NCI-H524 (cell line): ENCODE results near the gene MME.
"Not testable (repeated sequence)": the region's sequence is repeated elsewhere in the genome, so short reads cannot be mapped to it uniquely, and the experiment has no call there.

Source experiments
- DNase-seq, 2 experiments: peaks; one replicate each; lab custom pipeline; 2025; lab: John Stamatoyannopoulos, UW

Gene MME

GRCh38 chr3:155084567-155084966 is 4.4 kb downstream of the MME start:
- no peak for DNase-seq

DNA sequence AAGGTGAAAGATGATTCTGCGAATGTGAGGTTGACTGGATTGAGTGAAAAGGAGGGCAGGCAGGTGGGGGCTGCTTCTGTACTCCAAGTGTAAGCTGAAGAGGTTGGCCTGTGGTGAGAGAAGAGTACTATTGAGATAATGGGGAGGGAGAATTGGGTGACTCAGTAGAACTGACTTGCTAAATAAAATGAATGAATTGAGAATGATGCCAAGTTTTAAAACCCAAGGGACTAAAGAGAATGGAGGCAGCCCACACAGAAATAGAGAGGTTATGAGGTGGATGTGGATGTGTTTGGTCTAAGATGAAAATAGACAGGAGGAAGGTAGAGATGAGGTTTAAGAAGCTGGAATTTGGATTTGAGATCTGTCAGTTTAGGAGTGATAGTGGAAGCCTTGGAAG is 5.9 kb downstream of the MME start:
- DNase-seq, result no peak

- DNase-seq, result no peak
Measured at GRCh38 chr3:155088706-155089345, 8.7 kb downstream of the MME start.

DNA sequence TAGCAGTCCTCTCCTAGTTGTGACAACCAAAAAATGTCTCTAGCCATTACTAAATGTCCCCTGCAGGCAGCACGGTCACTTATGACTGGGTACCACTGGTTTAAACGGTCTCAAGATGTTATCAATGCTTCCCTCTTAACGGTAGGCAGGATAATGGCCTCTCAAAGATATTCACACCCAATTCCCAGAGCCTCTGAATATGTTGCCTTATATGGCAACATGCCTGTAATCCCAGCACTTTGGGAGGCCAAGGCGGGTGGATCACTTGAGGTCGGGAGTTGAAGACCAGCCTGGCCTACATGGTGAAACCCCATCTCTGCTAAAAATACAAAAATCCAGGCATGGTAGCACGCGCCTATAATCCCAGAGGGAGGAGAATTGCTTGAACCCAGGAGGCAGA is 9.4 kb downstream of the MME start:
- no peak for DNase-seq

DNA sequence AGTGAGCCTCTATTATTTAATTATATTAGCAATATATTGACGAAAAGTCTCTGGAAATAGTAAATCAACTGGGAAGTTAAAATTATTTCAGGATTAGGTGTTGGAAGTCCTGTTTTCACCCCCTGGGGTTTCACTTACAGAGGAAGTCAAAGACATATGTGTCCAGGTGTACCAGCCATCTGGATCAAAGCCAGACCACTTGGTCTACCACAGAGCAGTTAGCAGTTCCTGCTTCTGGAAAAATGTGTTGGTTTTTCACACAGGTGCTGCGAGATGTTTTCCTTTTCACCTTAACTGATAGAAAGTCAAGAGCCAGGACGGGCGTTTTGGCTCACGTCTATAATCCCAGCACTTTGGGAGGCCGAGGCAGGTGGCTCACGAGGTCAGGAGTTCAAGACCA is 13.1 kb downstream of the MME start:
- peak in 1 of 2 experiments; percentile 61 for DNase-seq

GRCh38 chr3:155096303-155097008 is 16.3 kb downstream of the MME start:
- DNase-seq, result no peak

GRCh38 chr3:155097009-155097349 is 16.9 kb downstream of the MME start:
- DNase-seq, result no peak

GRCh38 chr3:155101398-155101797 is 21.3 kb downstream of the MME start:
- peak in 1 of 2 experiments; percentile 18 for DNase-seq

DNA sequence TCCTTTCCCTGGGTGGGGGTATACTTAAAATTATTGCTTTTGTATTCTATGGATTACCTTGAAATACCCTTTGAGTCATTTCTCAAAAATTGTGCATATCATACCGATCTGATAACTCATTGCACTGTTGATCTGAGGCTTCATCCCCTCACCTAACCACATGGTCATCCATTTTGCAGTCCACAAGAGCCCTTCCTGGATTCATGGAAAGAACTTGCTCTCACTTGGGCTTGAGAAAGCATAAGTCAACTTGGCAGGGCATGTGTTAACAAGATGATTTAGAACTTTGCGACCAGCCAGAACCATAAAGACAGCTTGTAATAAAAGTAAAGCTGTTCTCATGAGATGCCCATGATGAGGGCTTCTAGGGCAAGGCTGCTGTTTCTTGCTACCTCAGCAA is 22.2 kb downstream of the MME start:
- no peak for DNase-seq

DNA sequence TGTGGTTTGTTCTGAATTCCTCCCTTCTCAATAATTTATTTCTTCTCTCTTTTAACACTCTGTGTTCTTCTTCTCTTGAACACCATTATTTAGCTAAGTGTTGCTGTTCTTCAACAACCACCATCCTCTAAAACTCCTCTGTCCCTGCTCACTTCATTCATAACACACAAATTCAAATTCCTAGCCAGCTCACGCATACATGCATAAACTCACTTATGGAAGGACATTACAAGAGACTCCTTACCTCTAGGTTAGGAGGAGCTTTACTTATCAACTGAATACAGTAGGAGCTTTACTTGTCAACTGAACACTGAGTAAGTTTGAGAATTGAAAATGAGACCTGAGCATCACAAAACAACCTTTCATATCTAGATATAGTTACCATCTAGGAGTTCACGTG is 23.6 kb downstream of the MME start:
- DNase-seq, result no peak

GRCh38 chr3:155106119-155106518 is 26.0 kb downstream of the MME start:
- no peak for DNase-seq

- no peak for DNase-seq
Measured at GRCh38 chr3:155110022-155110421, 29.9 kb downstream of the MME start.

DNA sequence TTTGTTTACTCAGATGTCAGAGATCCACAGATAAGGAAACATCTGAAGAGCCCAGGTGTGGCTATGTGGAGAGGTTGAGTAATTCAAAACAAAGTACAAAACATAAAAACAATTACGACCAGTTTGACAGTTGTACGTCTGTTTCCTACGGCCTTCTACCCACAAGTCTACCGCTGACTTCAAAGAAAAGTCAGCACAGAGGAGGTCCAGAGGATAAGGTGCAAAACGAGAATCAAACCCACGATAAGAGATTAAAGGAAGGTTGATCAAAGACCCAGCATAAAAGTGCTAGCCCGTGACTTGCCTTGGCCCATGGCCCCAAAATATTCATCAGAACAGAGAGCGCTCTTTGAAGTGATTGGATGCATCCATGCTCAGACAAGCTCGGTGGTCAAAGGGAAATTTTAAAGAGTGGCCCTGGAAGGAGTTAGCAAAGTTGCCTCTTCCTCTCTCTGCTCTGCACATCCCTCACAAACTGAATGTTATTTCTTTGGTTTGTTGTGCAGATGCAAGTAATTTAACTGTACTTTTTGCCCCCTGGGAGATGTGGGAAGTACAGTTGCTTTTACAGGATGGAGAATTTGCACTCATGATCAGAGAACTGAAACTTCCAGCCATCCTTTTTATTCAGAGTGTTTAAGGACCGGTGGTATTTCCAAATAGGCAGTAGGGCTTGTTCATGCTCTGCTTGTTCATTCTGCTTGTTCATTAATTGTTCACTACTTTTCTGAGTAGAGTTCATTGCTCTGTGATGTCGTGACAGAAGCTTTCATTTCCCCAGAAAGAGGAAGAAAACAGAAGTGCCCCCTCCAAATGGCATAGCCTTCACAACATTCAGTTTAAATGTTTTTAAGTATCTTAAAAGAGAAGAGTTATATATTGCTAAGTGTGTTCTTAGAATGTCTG is 31.1 kb downstream of the MME start:
- no peak for DNase-seq

DNA sequence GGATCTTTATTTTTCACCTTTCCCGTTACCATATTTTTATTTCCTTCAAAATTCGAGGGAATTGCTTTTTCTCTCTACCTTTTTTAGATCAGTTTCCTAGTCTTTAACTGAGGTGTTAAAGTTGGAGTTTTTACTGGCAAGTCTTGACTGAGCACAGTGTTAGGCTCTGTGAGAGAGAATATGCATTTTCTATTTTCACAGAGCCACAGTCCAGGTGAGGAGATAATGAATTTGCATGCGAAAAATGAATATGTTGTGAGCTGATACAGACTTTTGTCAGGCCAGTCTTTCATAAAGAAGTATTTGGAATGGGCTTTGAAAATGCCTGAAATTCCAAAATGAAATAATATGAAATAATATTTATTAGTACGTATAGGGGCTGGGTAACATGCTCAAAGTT is 31.9 kb downstream of the MME start:
- DNase-seq, result no peak

DNA sequence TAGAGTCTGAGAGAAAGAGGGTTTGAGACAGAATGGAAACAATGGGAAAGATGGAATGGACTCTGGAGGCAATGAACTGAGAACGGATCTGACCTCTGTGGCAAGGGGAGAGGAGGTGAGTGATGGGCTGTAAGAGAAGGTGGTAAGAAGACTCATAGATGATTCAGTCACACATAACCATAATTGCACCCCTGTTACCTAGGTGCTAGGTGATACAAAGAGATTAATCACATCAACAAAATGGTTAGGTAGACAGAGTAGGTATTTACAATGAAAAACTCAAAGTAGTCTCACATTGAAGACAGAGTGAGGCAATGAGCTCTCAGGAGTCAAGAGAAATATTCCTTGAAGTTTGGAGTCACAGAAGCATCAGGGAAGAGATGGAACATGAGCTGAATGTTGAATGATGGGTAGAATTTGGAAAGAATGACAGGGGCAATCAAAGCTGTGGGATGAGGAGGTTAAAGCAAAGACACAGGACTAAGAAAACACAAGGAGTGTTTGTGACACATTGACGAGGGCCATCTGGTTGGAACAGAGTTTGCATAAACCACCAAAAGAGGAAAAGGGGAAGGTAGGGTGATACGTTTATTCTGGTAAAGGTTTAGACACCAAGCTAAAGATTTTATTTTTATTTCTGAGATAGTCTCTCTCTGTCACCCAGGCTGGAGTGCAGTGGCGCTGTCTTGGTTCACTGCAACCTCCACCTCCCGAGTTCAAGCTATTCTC is 32.7 kb downstream of the MME start:
- no peak for DNase-seq

DNA sequence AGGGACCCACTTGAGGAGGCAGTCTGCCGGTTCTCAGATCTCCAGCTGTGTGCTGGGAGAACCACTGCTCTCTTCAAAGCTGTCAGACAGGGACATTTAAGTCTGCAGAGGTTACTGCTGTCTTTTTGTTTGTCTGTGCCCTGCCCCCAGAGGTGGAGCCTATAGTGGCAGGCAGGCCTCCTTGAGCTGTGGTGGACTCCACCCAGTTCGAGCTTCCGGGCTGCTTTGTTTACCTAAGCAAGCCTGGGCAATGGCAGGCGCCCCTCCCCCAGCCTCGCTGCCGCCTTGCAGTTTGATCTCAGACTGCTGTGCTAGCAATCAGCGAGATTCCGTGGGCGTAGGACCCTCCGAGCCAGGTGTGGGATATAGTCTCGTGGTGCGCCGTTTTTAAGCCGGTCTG is 44.6 kb downstream of the MME start:
- DNase-seq, result not testable (repeated sequence)

- DNase-seq, result no peak
Measured at GRCh38 chr3:155129396-155129795, 49.3 kb downstream of the MME start.

GRCh38 chr3:155130001-155130400 is 49.9 kb downstream of the MME start:
- no peak for DNase-seq

DNA sequence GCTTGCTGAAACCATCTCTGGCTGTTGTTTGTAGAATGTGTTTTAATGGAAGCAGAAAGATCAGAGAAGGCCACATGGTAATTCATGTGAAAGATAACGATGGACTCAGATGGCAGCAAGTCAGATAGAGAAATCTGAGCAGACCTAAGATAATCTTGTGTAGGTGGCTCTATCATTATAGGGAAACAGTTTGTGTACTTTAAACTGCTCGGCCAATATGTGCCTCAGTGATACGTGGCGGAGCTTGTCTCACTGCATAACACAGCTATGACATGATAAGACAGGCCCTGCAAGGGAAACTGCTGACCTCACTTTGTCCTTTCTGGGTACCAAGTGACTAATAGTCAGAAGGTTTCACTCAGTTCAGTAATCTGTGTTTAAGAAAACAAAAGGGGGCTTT is 51.0 kb downstream of the MME start:
- no peak for DNase-seq

DNA sequence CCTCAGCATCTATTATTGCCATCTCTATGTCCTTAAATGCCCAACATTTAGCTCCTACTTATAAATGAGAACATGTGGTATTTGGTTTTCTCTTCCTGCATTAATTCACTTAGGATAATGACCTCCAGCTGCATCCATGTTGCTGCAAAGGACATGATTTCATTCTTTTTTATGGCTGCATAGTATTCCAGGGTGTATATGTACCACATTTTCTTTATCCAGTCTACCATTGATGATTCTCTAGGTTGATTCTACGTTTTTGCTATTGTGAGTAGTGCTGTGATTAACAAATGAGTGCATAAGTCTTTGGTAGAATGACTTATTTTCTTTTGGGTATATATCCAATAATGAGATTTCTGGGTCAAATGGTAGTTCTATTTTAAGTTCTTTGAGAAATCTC is 54.2 kb downstream of the MME start:
- not testable (repeated sequence) for DNase-seq

DNA sequence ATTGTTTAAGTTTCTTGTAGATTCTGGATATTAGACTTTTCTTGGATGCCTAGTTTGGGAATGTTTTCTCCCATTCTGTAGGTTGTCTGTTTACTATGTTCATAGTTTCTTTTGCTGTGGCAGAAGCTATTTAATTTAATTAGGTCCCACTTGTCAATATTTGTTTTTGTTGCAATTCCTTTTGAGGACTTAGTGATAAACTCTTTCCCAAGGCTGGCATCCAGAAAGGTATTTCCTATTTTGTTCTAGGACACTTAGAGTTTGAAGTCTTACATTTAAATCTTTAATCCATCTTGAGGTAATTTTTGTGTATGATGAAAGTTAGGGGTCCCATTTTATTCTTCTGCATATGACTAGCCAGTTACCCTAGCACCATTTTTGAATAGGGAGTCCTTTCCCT is 54.9 kb downstream of the MME start:
- no peak for DNase-seq

DNA sequence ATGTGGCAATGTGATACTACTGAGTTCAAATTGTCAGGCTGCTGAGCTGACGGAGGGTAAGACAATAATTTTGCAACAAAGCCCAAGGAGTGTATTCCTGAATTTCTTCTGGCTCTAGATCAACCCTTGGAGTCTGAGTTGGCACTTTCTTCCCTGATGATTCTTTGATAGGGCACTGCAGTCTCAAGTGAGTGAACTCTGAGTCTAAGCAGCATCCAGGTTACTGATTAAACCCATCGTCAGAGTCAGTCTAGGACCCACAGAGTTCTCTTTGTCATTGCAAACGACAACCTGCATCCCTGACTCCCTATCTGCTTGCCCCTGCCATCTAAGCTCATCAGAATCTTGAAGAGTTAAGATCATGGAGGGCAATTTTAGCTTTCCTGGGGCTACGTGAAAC is 58.6 kb downstream of the MME start:
- DNase-seq, result no peak
